SK-N-SH (cell line): ENCODE data around the gene KCNMB1.

ENCODE experiments used
- CTCF ChIP-seq: fragments of 200-600 bp; sonication (generic); IDR thresholded peaks from 2 replicates; pipeline ENCODE4 v1.6.1; 2017; ENCODE audit warnings: antibody characterized with exemption, mild to moderate bottlenecking, moderate library complexity
- ELF1 ChIP-seq: IDR thresholded peaks from 2 replicates; pipeline ENCODE4 v1.4.0; 2012
- JUND ChIP-seq: IDR thresholded peaks from 2 replicates; pipeline ENCODE4 v1.4.0; 2012
- MEF2A ChIP-seq: IDR thresholded peaks from 2 replicates; pipeline ENCODE4 v1.4.0; 2012; ENCODE audit warnings: low read depth, borderline replicate concordance
- PBX3 ChIP-seq: IDR thresholded peaks from 2 replicates; pipeline ENCODE4; 2012
- USF2 ChIP-seq: fragments of 150-350 bp; IDR thresholded peaks from 2 replicates; pipeline ENCODE4 v1.6.1; 2017; ENCODE audit warnings: antibody characterized with exemption, low read length, low read depth, borderline replicate concordance

GRCh38 chr5:170430866-170431437 lies 41.8 kb upstream of the KCNMB1 start:
- no peak for TF ChIP-seq PBX3
- TF ChIP-seq CTCF: no peak
- no peak for TF ChIP-seq ELF1
- no peak for TF ChIP-seq MEF2A
- TF ChIP-seq USF2: no peak
- no peak for TF ChIP-seq JUND
